Measurements from ENCODE around the gene CACNB4.
"Not testable (repeated sequence)": the region's sequence is repeated elsewhere in the genome, so short reads cannot be mapped to it uniquely, and the experiment has no call there.

Gene CACNB4

DNA sequence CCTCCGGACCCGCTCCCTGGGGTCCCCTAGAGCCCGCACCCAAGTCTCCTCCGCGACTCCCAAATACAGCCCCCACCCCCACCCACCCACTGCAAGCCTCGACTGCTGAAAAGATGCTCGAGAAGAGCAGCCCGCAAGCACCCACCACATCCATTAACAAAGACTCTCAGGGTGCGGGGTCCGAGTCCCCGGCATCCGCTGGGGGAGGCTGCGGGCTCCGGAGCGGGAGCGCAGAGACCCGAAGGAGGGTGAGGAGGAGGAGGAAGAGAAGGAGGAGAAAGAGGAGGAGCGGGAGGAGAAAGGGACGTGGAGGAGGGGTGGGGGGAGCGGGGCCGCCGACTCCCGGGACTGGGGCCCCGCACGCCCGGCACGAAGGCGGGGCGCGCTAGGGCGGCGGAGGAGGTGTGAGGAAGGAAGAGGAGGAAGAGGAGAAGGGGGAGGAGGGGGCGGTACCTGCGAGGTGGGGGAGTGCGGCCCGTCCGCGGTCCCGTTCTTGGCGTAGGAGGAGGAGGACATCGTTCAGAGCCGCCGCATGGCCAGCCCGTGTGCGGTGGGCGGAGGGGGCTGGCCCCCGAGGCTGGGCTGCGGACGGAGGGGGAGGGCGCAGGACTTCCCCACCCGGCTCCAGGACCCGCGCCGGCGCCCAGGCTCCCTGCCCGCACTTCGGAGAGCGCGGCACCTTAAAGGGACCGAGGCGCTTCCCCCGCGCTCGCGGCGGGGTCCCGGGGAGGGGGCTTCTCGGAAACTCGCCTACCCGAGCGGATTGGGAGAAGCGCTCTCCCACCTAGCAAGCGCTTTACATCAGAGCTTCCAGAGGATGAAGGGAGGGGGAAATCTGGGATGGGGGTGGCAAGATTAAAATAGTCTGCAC, at the start of gene CACNB4:
Gene CACNB4, minus strand, starts transcription at position 549 of the 871 bp plus-strand sequence.
- no peaks in the 10 kb centered on the region for H3K36me3 Mint-ChIP-seq
- H3K4me1 Mint-ChIP-seq (ENCODE audit: low read depth), result peaks cover 15% of the 10 kb centered on the region
- peak within 1 kb of the TSS; percentile 58 for H3K27ac Mint-ChIP-seq
- no peaks in the 10 kb centered on the region for H3K9me3 Mint-ChIP-seq (ENCODE audit: low read depth)
- H3K4me3 Mint-ChIP-seq, result peak within 1 kb of the TSS; percentile 90
- peaks cover 28% of the 10 kb centered on the region for H3K27me3 Mint-ChIP-seq

DNA sequence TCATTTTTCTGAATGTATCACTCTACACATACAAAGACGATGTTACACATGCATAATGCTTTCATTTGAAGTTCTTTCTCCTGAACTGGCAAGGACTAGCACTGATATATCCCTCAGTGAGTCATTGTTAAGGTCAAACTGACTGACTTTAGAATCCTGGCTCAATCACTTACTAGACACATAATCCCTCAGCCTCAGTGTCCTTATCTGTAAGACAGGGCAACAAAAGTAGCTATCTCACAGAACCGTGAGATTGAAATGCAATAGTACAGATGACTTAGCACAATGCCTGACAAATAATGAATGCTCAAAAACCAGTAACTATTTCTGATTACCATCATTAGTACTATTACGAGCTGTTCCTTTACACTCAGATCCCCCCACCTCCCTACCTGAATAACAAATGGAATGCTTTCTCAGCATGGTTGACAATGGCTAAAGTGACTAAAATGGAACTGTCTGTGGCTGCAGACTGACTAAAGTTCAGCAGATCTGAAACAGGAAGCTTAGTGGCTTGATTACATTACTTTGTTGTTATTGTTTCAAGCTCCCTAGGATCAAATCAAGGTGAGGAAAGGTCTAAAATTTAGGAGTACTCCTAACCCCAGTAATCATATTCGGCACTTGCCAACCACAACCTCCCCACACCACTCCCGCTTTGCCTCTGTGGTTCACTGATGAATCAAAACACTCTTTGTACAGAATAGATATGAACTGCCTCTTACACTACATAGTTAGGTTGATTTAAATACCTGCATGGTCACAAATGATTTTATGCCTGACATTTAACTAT, 35.8 kb upstream of the CACNB4 start:
- H3K9me3 Mint-ChIP-seq (ENCODE audit: low read depth), result no peaks in the 10 kb centered on the region
- no peaks in the 10 kb centered on the region for H3K27me3 Mint-ChIP-seq
- H3K4me1 Mint-ChIP-seq (ENCODE audit: low read depth), result peaks cover 8% of the 10 kb centered on the region
- peaks cover 15% of the 10 kb centered on the region for H3K36me3 Mint-ChIP-seq
- no peak overlapping the region for H3K4me3 Mint-ChIP-seq
- no peak overlapping the region for H3K27ac Mint-ChIP-seq

DNA sequence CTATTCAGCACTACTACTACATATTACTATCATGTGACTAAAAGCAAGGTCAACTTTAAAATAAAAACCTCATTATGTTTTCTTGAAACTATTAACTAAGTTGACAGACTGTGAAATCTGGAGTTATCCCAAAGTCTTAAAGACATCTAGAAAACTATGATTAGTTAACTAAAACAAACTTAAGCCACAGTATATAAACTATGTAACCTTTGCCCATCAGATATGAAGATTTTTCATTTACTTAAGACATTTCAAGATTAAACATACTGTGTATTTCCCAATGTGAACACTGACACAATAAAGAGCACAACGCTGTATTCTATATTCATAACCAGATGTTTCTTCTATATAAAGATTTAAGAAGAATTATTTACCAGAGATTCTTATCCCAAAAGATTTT, 33.5 kb upstream of the CACNB4 start:
- Mint-ChIP-seq H3K27me3 (no peaks in the 10 kb centered on the region), H3K4me1 (ENCODE audit: low read depth) (peaks cover 8% of the 10 kb centered on the region), H3K4me3 (no peak overlapping the region), H3K9me3 (ENCODE audit: low read depth) (no peaks in the 10 kb centered on the region), H3K27ac (no peak overlapping the region), H3K36me3 (peaks cover 17% of the 10 kb centered on the region)

DNA sequence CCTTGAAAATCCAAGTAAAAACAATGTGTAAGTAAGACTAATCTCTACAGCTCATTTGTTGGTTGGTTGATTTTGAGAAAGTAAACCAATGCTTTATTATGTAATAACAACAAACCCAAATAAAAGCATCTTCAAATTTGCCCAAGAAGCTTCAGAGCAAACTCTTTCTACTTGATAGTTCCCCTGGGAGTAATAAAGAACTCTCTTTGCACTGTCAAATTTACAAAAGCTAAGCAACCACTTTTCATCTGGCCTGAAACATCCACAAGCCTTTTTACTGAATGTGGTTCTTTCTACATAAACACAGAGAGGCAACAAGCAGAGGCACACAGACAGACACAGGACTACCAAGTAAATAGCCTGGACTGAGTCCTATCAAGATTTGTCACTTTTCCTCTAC, 28.8 kb upstream of the CACNB4 start:
- Mint-ChIP-seq H3K27me3 (no peaks in the 10 kb centered on the region), H3K36me3 (peaks cover 18% of the 10 kb centered on the region), H3K4me3 (no peak overlapping the region), H3K9me3 (ENCODE audit: low read depth) (no peaks in the 10 kb centered on the region), H3K4me1 (ENCODE audit: low read depth) (no peaks in the 10 kb centered on the region), H3K27ac (no peak overlapping the region)

DNA sequence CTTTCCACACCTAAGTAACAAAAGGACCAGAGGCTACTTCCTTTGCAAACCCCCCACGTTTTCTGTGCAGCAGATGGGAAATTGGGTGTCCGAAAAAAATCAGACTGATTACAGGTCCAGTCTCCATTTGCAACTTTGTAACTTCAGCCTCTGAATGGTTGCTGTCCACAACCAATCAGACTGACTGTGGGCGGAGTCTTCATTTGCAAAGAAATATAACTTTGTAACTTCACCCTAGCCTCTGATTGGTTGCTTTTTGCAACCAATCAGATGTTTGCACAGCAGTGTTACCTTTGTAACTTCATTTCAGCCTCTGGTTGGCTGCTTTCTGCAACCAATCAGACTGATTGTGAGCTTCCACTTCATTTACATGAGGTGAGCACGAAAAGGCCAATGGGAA, 27.8 kb upstream of the CACNB4 start:
- Mint-ChIP-seq H3K27me3 (no peaks in the 10 kb centered on the region), H3K27ac (no peak overlapping the region), H3K4me3 (no peak overlapping the region), H3K36me3 (peaks cover 15% of the 10 kb centered on the region), H3K4me1 (ENCODE audit: low read depth) (no peaks in the 10 kb centered on the region), H3K9me3 (ENCODE audit: low read depth) (no peaks in the 10 kb centered on the region)

DNA sequence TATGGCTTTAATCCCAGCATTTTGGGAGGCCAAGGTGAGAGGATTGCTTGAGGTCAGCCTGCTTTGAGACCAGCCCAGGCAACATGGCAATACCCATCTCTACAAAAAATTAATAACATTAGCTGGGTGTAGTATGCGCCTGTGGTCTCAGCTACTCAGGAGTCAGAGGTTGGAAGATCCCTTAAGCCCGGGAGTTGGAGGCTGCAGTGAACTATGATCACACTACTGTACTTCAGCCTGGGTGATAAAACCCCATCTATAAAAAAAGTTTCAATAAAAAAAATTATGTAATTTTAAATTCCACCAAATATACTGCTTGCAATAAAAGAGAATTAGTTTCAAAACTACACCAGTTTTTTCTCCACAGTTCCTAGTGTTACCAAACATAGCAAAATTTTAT, 23.3 kb upstream of the CACNB4 start:
- Mint-ChIP-seq H3K27me3 (no peaks in the 10 kb centered on the region), H3K9me3 (ENCODE audit: low read depth) (no peaks in the 10 kb centered on the region), H3K4me3 (no peak overlapping the region), H3K36me3 (peaks cover 16% of the 10 kb centered on the region), H3K4me1 (ENCODE audit: low read depth) (no peaks in the 10 kb centered on the region), H3K27ac (no peak overlapping the region)

DNA sequence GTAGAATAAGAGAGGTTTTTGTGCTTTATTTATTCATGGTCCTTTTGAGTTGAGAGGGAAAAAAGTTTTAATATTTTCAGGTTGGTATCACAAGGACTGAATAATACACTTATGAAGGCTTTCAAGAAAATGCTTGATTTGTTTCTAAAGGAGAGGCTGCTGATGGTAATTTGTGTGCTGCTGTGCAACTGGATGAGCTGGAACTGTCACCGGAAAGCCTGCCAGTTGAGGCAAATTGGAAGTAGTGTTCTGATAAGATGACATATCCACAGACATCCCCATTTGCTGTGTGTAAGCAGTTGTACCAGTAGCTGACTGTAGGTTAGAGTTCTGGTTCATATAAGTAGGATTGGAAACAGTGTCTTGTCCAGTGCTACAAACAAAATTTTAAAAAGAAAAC, 21.6 kb upstream of the CACNB4 start:
- Mint-ChIP-seq H3K36me3 (peaks cover 14% of the 10 kb centered on the region), H3K4me1 (ENCODE audit: low read depth) (no peaks in the 10 kb centered on the region), H3K27me3 (no peaks in the 10 kb centered on the region), H3K4me3 (no peak overlapping the region), H3K27ac (no peak overlapping the region), H3K9me3 (ENCODE audit: low read depth) (no peaks in the 10 kb centered on the region)

DNA sequence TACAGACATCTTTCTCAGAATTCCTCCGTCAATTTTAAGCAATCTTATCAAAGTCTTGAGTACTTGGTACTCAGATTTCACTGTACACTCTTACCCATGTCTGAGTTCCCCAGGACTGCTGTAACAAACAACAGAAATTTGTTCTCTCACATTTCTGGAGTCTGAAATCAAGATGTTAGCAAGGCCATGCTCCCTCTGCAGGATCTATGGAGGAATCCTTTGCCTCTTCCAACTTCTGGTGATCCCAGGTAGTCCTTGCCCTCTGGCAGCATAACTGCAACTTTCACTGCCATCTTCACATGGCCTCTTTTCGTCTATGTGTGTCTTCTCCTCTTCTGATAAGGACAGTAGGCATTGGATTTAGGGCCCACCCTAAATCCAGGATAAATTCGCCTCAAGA, 17.1 kb upstream of the CACNB4 start:
- Mint-ChIP-seq H3K36me3 (peaks cover 4% of the 10 kb centered on the region), H3K4me3 (no peak overlapping the region), H3K4me1 (ENCODE audit: low read depth) (no peaks in the 10 kb centered on the region), H3K27ac (no peak overlapping the region), H3K9me3 (ENCODE audit: low read depth) (no peaks in the 10 kb centered on the region), H3K27me3 (no peaks in the 10 kb centered on the region)

DNA sequence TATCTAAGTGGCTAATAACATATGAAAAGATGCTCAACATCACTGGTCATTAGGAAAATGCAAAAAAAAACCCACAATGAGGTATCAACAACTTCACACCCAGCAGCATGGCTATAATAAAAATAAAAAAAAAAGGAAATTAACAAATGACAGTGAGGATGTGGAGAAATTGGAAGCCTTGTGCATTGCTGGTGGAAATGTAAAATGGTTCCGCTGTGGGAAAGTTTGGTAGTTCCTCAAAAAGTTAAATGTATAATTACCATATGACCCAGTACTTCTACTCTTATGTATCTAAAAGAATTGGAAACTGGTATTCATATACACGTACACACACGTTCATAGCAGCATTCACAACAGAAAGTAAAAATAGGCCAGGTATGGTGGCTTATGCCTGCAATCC, 15.5 kb upstream of the CACNB4 start:
- Mint-ChIP-seq H3K9me3 (ENCODE audit: low read depth) (no peaks in the 10 kb centered on the region), H3K27ac (no peak overlapping the region), H3K36me3 (no peaks in the 10 kb centered on the region)

DNA sequence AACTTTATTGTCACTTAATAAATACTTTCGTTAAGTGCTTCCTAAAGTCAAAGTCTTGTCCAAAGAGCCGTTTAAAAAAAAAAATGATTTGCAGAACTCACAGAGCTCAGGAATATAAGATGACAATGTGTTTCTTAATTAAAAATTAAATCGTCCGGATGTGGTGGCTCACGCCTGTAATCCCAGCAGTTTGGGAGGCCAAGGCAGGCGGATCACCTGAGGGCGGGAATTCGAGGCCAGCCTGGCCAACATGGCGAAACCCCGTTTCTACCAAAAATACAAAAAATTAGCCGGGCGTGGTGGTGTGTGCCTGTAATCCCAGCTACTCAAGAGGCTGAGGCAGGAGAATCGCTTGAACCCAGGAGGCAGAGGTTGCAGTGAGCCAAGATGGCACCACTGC, 8.3 kb upstream of the CACNB4 start:
- H3K4me1 Mint-ChIP-seq (ENCODE audit: low read depth); H3K27ac Mint-ChIP-seq; H3K9me3 Mint-ChIP-seq (ENCODE audit: low read depth); H3K36me3 Mint-ChIP-seq; H3K4me3 Mint-ChIP-seq; H3K27me3 Mint-ChIP-seq: not testable (repeated sequence)

More for the DNA sequence above, 15.5 kb upstream of the CACNB4 start:
- H3K4me1 Mint-ChIP-seq (ENCODE audit: low read depth), result no peaks in the 10 kb centered on the region
- H3K27me3 Mint-ChIP-seq, result no peaks in the 10 kb centered on the region
- H3K4me3 Mint-ChIP-seq, result no peak overlapping the region

DNA sequence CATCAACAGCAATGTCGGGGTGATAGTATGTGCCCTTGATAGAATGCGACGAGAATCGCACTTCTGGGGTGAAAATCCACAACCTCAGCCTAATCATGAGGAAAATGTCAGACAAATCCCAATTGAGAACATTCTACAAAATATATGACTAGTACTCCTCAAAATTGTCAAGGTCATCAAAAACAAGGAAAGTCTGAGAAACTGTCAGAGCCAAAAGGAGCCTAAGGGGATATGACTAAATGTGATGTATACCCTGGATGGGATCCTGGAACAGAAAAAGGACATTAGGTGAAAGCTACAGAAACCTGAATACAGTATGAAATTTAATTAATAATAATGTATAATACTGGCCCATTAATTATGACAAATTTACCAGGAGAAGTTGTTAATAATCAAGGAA, 7.6 kb upstream of the CACNB4 start:
- H3K4me1 Mint-ChIP-seq (ENCODE audit: low read depth), result no peaks in the 10 kb centered on the region
- no peak overlapping the region for H3K27ac Mint-ChIP-seq
- H3K27me3 Mint-ChIP-seq, result peaks cover 13% of the 10 kb centered on the region
- H3K9me3 Mint-ChIP-seq (ENCODE audit: low read depth), result no peaks in the 10 kb centered on the region
- no peak overlapping the region for H3K4me3 Mint-ChIP-seq
- no peaks in the 10 kb centered on the region for H3K36me3 Mint-ChIP-seq

DNA sequence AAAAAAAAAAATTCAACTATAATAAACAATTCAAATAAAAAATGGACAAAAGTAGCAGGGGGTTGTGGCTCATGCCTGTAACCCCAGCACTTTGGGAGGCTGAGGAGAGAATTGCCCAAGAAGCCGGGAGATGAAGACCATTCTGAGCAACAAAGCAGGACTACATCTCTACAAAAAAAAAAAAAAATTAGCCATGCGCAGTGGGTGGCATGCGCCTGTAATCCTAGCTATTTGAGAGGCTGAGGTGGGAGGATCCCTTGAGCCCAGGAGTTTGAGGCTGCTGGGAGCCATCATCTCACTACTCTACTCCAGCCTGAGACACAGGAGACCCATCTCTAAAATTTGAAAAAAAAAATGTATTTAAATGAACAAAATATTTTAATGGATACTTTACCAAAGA, 4.4 kb upstream of the CACNB4 start:
- no peaks in the 10 kb centered on the region for H3K9me3 Mint-ChIP-seq (ENCODE audit: low read depth)
- H3K27me3 Mint-ChIP-seq, result peaks cover 27% of the 10 kb centered on the region
- no peak overlapping the region for H3K27ac Mint-ChIP-seq
- no peaks in the 10 kb centered on the region for H3K36me3 Mint-ChIP-seq
- H3K4me1 Mint-ChIP-seq (ENCODE audit: low read depth), result peaks cover 6% of the 10 kb centered on the region
- no peak overlapping the region for H3K4me3 Mint-ChIP-seq

DNA sequence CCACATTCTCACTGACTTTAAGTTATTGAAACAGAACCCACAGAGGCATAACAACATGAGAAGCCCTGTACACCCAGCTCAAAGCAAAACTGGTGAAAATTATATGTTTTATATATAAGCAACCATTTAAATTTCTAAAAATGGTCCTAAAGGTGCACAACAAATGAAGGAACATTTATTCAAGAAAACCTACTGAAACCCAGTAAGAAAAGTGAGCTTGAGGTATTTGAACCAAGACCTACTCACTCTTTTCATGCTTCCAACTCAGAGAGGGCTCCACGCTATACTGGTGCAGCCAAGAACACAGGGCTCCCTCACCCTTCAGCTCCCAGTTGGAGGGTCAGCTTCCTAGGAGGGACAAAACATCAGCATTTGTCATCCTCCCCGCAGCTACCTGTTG, 2.1 kb upstream of the CACNB4 start:
- H3K27ac Mint-ChIP-seq, result no peak overlapping the region
- H3K4me1 Mint-ChIP-seq (ENCODE audit: low read depth), result peaks cover 15% of the 10 kb centered on the region
- no peaks in the 10 kb centered on the region for H3K36me3 Mint-ChIP-seq
- H3K9me3 Mint-ChIP-seq (ENCODE audit: low read depth), result no peaks in the 10 kb centered on the region
- no peak overlapping the region for H3K4me3 Mint-ChIP-seq
- H3K27me3 Mint-ChIP-seq, result peaks cover 35% of the 10 kb centered on the region

DNA sequence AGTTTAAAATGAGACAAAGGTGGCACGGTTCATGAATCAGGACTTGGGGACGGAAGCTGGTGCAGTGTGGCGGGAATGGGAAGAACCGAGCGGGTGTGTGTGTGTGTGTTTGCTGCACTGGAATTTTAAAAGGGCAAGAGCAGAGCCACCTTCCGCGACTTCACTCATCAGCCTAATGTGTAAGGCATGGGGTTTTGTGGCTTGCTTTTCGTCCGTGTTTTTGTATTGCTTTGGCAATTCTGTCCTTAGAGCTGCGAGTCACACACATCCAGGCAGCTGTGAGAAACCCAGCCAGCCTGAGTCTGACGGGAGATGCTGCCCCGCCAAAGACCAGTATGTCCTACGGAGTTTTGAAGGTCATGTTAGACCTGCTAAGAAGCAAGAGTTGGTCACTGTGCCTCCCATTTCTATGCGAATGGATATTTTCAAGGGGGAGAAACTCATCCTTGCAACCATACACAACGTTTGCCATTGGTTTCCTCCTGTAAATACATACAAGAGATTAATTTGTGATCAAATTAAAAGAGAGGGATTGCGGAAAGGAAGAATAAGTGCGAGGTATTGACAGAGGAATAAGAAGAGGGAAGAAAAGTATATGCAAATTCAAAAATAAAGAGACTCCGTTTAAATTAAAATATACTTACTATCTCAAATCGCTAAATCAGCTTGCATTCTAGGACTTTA, 665 bp upstream of the CACNB4 start:
- peak overlapping the region; percentile 90 for H3K4me3 Mint-ChIP-seq
- H3K4me1 Mint-ChIP-seq (ENCODE audit: low read depth), result peaks cover 15% of the 10 kb centered on the region
- peak overlapping the region; percentile 58 for H3K27ac Mint-ChIP-seq
- peaks cover 34% of the 10 kb centered on the region for H3K27me3 Mint-ChIP-seq
- no peaks in the 10 kb centered on the region for H3K36me3 Mint-ChIP-seq
- no peaks in the 10 kb centered on the region for H3K9me3 Mint-ChIP-seq (ENCODE audit: low read depth)
